ENCODE measurements around the gene VPS13A.

- TF ChIP-seq CTCF (conservative IDR thresholded peaks at IDR 0.05 in 1 of 2, IDR thresholded peaks at IDR 0.05 in 1 of 2; ENCODE audit: extremely low read depth in 1 of 2, insufficient read depth in 1 of 2, low read depth in 1 of 2, low read length in 2 of 2) (no peak), EZH2 (IDR thresholded peaks at IDR 0.05; ENCODE audit: borderline replicate concordance, low read length) (no peak)
Observed at GRCh38 chr9:77166193-77166592, 11.1 kb upstream of the VPS13A start.

All from mammary epithelial cell (primary cell).